HEK293 (cell line): Measurements from ENCODE around the gene ANKRD23.

Experiments
- CTCF ChIA-PET: fragments of 350-600 bp; formaldehyde crosslinking; extraction: SDS; loops from one replicate; lab custom pipeline; 2021; ENCODE audit warnings: antibody characterized with exemption; lab: Yijun Ruan, JAX
- POLR2A ChIA-PET: fragments of 300-600 bp; formaldehyde crosslinking; extraction: SDS; loops from one replicate; lab custom pipeline; 2020; ENCODE audit warnings: antibody characterized with exemption, inconsistent platforms; lab: Yijun Ruan, JAX
- H3K27ac ChIP-seq: fragments of 200-500 bp; sonication (Bioruptor generic); 2 replicates; pipeline ENCODE4 v1.5.1; 2014; ENCODE audit warnings: low read depth, low read length, control low read depth, inconsistent platforms; ENCODE audit errors: extremely low read depth
- H3K36me3 ChIP-seq, 2 experiments: fragments of 200-500 bp in 1 of 2; sonication (Bioruptor generic) in 1 of 2; 1 replicate in 1 of 2; 2 replicates in 1 of 2; pipeline ENCODE4 v1.5.1; 2014 to 2017; ENCODE audit warnings: inconsistent platforms in 2 of 2, low read length in 2 of 2; ENCODE audit not compliant: control insufficient read depth in 2 of 2, insufficient read depth in 1 of 2
- H3K4me1 ChIP-seq: fragments of 200-500 bp; sonication (Bioruptor generic); 2 replicates; pipeline ENCODE4 v1.5.1; 2014; ENCODE audit warnings: mild to moderate bottlenecking, low read length, inconsistent platforms; ENCODE audit not compliant: control insufficient read depth, insufficient read depth
- H3K4me3 ChIP-seq: 2 replicates; pipeline ENCODE4 v1.5.1; 2011; ENCODE audit warnings: low read depth, mild to moderate bottlenecking, control low read depth, low read length, moderate library complexity
- H3K9me3 ChIP-seq: fragments of 200-500 bp; sonication (Bioruptor generic); 2 replicates; pipeline ENCODE4 v1.5.1; 2014; ENCODE audit warnings: low read depth, low read length, inconsistent platforms; ENCODE audit not compliant: control insufficient read depth, insufficient read depth
- EGR2 ChIP-seq: fragments of 450-650 bp; formaldehyde crosslinking; IDR thresholded peaks from 2 replicates; pipeline ENCODE4 v1.5.1; 2016; ENCODE audit warnings: low read depth, missing biosample characterization, missing genetic modification characterization
- KLF1 ChIP-seq: fragments of 450-650 bp; formaldehyde crosslinking; IDR thresholded peaks from 2 replicates; pipeline ENCODE4 v1.5.1; 2016; ENCODE audit warnings: missing biosample characterization, missing genetic modification characterization
- SETDB1 ChIP-seq: IDR thresholded peaks from one replicate; pipeline ENCODE4 v1.6.1; 2017; ENCODE audit warnings: mild to moderate bottlenecking, low read length, moderate library complexity, mixed read lengths; ENCODE audit not compliant: insufficient read length
- SP3 ChIP-seq: fragments of 450-650 bp; formaldehyde crosslinking; IDR thresholded peaks from 2 replicates; pipeline ENCODE4 v1.5.1; 2016; ENCODE audit warnings: missing biosample characterization, missing genetic modification characterization
- ZBTB21 ChIP-seq: fragments of 450-650 bp; formaldehyde crosslinking; IDR thresholded peaks from 2 replicates; pipeline ENCODE4 v1.5.1; 2017; ENCODE audit warnings: missing biosample characterization, missing genetic modification characterization
- ZNF132 ChIP-seq: fragments of 450-650 bp; formaldehyde crosslinking; IDR thresholded peaks from 2 replicates; pipeline ENCODE4 v1.5.1; 2017; ENCODE audit warnings: missing biosample characterization, missing genetic modification characterization, borderline replicate concordance
- ZNF174 ChIP-seq: fragments of 450-650 bp; formaldehyde crosslinking; IDR thresholded peaks from 2 replicates; pipeline ENCODE4 v1.5.0; 2017; ENCODE audit warnings: missing biosample characterization, mild to moderate bottlenecking, missing genetic modification characterization
- ZNF223 ChIP-seq: fragments of 450-650 bp; formaldehyde crosslinking; IDR thresholded peaks from 2 replicates; pipeline ENCODE4 v1.5.1; 2016; ENCODE audit warnings: missing biosample characterization, missing genetic modification characterization
- ZNF266 ChIP-seq: fragments of 450-650 bp; formaldehyde crosslinking; IDR thresholded peaks from 2 replicates; pipeline ENCODE4 v1.5.1; 2016; ENCODE audit warnings: missing biosample characterization, missing genetic modification characterization, low read depth
- ZNF335 ChIP-seq: fragments of 450-650 bp; formaldehyde crosslinking; conservative IDR thresholded peaks from 2 replicates; pipeline ENCODE4 v1.5.1; 2016; ENCODE audit warnings: missing biosample characterization, missing genetic modification characterization
- ZNF404 ChIP-seq: fragments of 450-650 bp; formaldehyde crosslinking; IDR thresholded peaks from 2 replicates; pipeline ENCODE4 v1.5.1; 2017; ENCODE audit warnings: missing biosample characterization, missing genetic modification characterization
- ZNF423 ChIP-seq: fragments of 450-650 bp; formaldehyde crosslinking; IDR thresholded peaks from 2 replicates; pipeline ENCODE4 v1.5.1; 2016; ENCODE audit warnings: missing biosample characterization, missing genetic modification characterization
- ZNF544 ChIP-seq: fragments of 450-650 bp; formaldehyde crosslinking; IDR thresholded peaks from 2 replicates; pipeline ENCODE4 v1.5.0; 2017; ENCODE audit warnings: missing biosample characterization, missing genetic modification characterization
- ZNF692 ChIP-seq: fragments of 450-650 bp; formaldehyde crosslinking; IDR thresholded peaks from 2 replicates; pipeline ENCODE4 v1.5.1; 2016; ENCODE audit warnings: missing biosample characterization, missing genetic modification characterization
- ZNF792 ChIP-seq: fragments of 450-650 bp; formaldehyde crosslinking; IDR thresholded peaks from 2 replicates; pipeline ENCODE4 v1.5.1; 2016; ENCODE audit warnings: missing biosample characterization, missing genetic modification characterization
- ZSCAN18 ChIP-seq: fragments of 450-650 bp; formaldehyde crosslinking; IDR thresholded peaks from 2 replicates; pipeline ENCODE4 v1.5.1; 2016; ENCODE audit warnings: missing biosample characterization, missing genetic modification characterization
- TF ChIP-seq, protein P1 (sequence below): fragments of 450-650 bp; IDR thresholded peaks from 2 replicates; pipeline ENCODE4 v1.5.1; 2018; ENCODE audit warnings: missing biosample characterization, missing genetic modification characterization

Gene ANKRD23

GRCh38 chr2:96830044-96830562 lies 13.7 kb downstream of the ANKRD23 start (continued):
- no peak for TF ChIP-seq ZSCAN18 (tag by site-specific recombination)
- TF ChIP-seq ZNF423 (tag by site-specific recombination), result no peak
- no peak for TF ChIP-seq KLF1

GRCh38 chr2:96828874-96829273 lies 14.9 kb downstream of the ANKRD23 start:
- Histone ChIP-seq H3K27ac (no peak overlapping the region), H3K9me3 (no peaks in the 10 kb centered on the region), H3K4me3 (no peak overlapping the region), H3K36me3 (peaks cover 24 to 90% of the 10 kb centered on the region in 2 experiments), H3K4me1 (peaks cover 5% of the 10 kb centered on the region)
- ChIA-PET POLR2A (interaction anchor here (0.5 to 1.4 kb wide), 2 partner anchors 9 to 16 kb away, joined by 3 read pairs; no protein-coding TSS in a partner anchor), CTCF (interaction anchor here (0.6 kb wide), 4 partner anchors 74 to 246 kb away, joined by 3 to 5 read pairs (median 4); no protein-coding TSS in a partner anchor)
- TF ChIP-seq EGR2 (tag by site-specific recombination), result no peak

- H3K27ac ChIP-seq, result no peak overlapping the region
- peaks cover 8% of the 10 kb centered on the region for H3K4me1 ChIP-seq
- CTCF ChIA-PET, result interaction anchor here (0.6 kb wide), 2 partner anchors 75 to 160 kb away, joined by 3 to 4 read pairs; no protein-coding TSS in a partner anchor
- H3K36me3 ChIP-seq, result peaks cover 24 to 89% of the 10 kb centered on the region in 2 experiments
- TF ChIP-seq ZNF335, result no peak
- no peak for TF ChIP-seq ZNF132
- no peak for TF ChIP-seq SETDB1
- no peak for TF ChIP-seq ZBTB21 (tag by site-specific recombination)
- no peak for TF ChIP-seq ZSCAN18 (tag by site-specific recombination)
- no peak for TF ChIP-seq ZNF423 (tag by site-specific recombination)
- no peak for TF ChIP-seq ZNF692 (tag by site-specific recombination)
- no peak for TF ChIP-seq ZNF174 (tag by site-specific recombination)
- no peak for TF ChIP-seq SP3 (tag by site-specific recombination)
- no peak for TF ChIP-seq ZNF544 (tag by site-specific recombination)
- TF ChIP-seq, protein P1, sequence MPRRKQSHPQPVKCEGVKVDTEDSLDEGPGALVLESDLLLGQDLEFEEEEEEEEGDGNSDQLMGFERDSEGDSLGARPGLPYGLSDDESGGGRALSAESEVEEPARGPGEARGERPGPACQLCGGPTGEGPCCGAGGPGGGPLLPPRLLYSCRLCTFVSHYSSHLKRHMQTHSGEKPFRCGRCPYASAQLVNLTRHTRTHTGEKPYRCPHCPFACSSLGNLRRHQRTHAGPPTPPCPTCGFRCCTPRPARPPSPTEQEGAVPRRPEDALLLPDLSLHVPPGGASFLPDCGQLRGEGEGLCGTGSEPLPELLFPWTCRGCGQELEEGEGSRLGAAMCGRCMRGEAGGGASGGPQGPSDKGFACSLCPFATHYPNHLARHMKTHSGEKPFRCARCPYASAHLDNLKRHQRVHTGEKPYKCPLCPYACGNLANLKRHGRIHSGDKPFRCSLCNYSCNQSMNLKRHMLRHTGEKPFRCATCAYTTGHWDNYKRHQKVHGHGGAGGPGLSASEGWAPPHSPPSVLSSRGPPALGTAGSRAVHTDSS (tag by site-specific recombination), result no peak
- TF ChIP-seq ZNF404 (tag by site-specific recombination), result no peak
- no peak for TF ChIP-seq ZNF266 (tag by site-specific recombination)
- no peak for TF ChIP-seq ZNF792 (tag by site-specific recombination)
- no peak for TF ChIP-seq ZNF223
- H3K4me3 ChIP-seq, result no peak overlapping the region
- POLR2A ChIA-PET, result interaction anchor here (0.5 to 1.4 kb wide), 3 partner anchors 9 to 16 kb away, joined by 3 read pairs; no protein-coding TSS in a partner anchor
- H3K9me3 ChIP-seq, result no peaks in the 10 kb centered on the region
These were observed 15.4 kb downstream of the ANKRD23 start for GRCh38 chr2:96828436-96828835.
